B cell (primary cell): ENCODE measurements around the gene CREB3. TPM values are rescaled to one million over a fixed set of nuclear protein-coding genes. Genes with fewer than 3 reads are reported as not detected.

ENCODE experiments used
- ATAC-seq: fragments of 200-7000 bp; cut with Tn5 transposase; one replicate; pipeline ENCODE4 v1.10.0; 2021; ENCODE audit warnings: low read depth, mild to moderate bottlenecking, moderate number of reproducible peaks, moderate library complexity
- CTCF ChIA-PET: fragments of 350-600 bp; sonication (Branson Sonifier 250); formaldehyde crosslinking; loops from one replicate; lab custom pipeline; 2021; ENCODE audit warnings: antibody characterized with exemption, inconsistent platforms; lab: Charles Lee
- POLR2A ChIA-PET: fragments of 350-600 bp; sonication (Branson Sonifier 250); formaldehyde crosslinking; loops from one replicate; lab custom pipeline; 2021; ENCODE audit warnings: antibody characterized with exemption; lab: Charles Lee
- DNase-seq: peaks from one replicate; pipeline ENCODE4 v3.0.0; 2013
- H2AFZ ChIP-seq: 2 replicates; pipeline ENCODE4 v1.6.1; 2012; ENCODE audit warnings: mild to moderate bottlenecking, low read depth, low read length; ENCODE audit not compliant: insufficient read depth, poor library complexity, severe bottlenecking
- H3K27ac ChIP-seq, 2 donors: 1 replicate in 1 of 2; 2 replicates in 1 of 2; pipeline ENCODE4 v1.5.1; 2012 to 2013; ENCODE audit warnings: low read length in 2 of 2, mild to moderate bottlenecking in 2 of 2, moderate library complexity in 1 of 2
- H3K27me3 ChIP-seq, 4 experiments: fragments of 200-600 bp in 1 of 4; sonication (generic) in 1 of 4; replicated peaks in 1 of 4; 1 replicate in 2 of 4; 2 replicates in 2 of 4; pipeline versions ENCODE4 v1.6.1 to v1.7.0; 2013 to 2016; ENCODE audit warnings: low read length in 3 of 4, mild to moderate bottlenecking in 2 of 4, mixed read lengths in 1 of 4, moderate library complexity in 1 of 4; ENCODE audit not compliant: insufficient read depth in 4 of 4, control insufficient read depth in 3 of 4; ENCODE audit errors: control extremely low read depth in 1 of 4
- H3K36me3 ChIP-seq, 2 experiments: replicated peaks in 1 of 2; 1 replicate in 1 of 2; 2 replicates in 1 of 2; pipeline versions ENCODE4 v1.6.1 to v1.7.1; 2013; ENCODE audit warnings: low read length in 1 of 2; ENCODE audit not compliant: insufficient read depth in 2 of 2, control insufficient read depth in 1 of 2; ENCODE audit errors: control extremely low read depth in 1 of 2, extremely low read depth in 1 of 2
- H3K4me1 ChIP-seq, 2 donors: fragments of 200-600 bp in 1 of 2; sonication (generic) in 1 of 2; 1 replicate in 1 of 2; 2 replicates in 1 of 2; pipeline versions ENCODE4 v1.5.1 to v1.6.1; 2013 to 2017; ENCODE audit warnings: low read length in 2 of 2; ENCODE audit not compliant: control insufficient read depth in 2 of 2, insufficient read depth in 2 of 2
- H3K4me2 ChIP-seq: replicated peaks from 2 replicates; pipeline ENCODE3; 2012; ENCODE audit warnings: mild to moderate bottlenecking, low read depth, low read length; ENCODE audit not compliant: poor library complexity, severe bottlenecking
- H3K4me3 ChIP-seq, 5 experiments: fragments of 200-600 bp in 1 of 5; sonication (generic) in 1 of 5; 1 replicate in 3 of 5; 2 replicates in 2 of 5; pipeline versions ENCODE4 v1.5.1 to v1.7.0; 2011 to 2016; ENCODE audit warnings: low read length in 4 of 5, mild to moderate bottlenecking in 4 of 5, low read depth in 2 of 5, control low read depth in 1 of 5, moderate library complexity in 1 of 5; ENCODE audit not compliant: insufficient read depth in 1 of 5; ENCODE audit errors: control extremely low read depth in 1 of 5, extremely low read depth in 1 of 5
- H3K79me2 ChIP-seq: fragments of 200-600 bp; sonication (generic); one replicate; pipeline ENCODE4 v1.6.0; 2016; ENCODE audit warnings: low read length; ENCODE audit not compliant: control insufficient read depth, insufficient read depth
- H3K9ac ChIP-seq: fragments of 200-600 bp; sonication (generic); 2 replicates; pipeline ENCODE4 v1.6.1; 2017; ENCODE audit warnings: mild to moderate bottlenecking, low read length, moderate library complexity
- H3K9me3 ChIP-seq, 3 donors: one replicate each; pipeline versions ENCODE4 v1.6.1 to v1.7.1; 2013; ENCODE audit warnings: low read length in 2 of 3; ENCODE audit not compliant: control insufficient read depth in 2 of 3, insufficient read depth in 1 of 3; ENCODE audit errors: control extremely low read depth in 1 of 3
- H4K20me1 ChIP-seq: 2 replicates; pipeline ENCODE4 v1.6.0; 2012; ENCODE audit warnings: mild to moderate bottlenecking, low read length; ENCODE audit not compliant: insufficient read depth, control insufficient read depth, poor library complexity, severe bottlenecking
- H3K27ac Mint-ChIP-seq: one replicate; pipeline ENCODE4 v1.8.0; 2021; ENCODE audit warnings: mixed read lengths
- H3K27me3 Mint-ChIP-seq: one replicate; pipeline ENCODE4 v1.8.0; 2021; ENCODE audit warnings: mixed read lengths
- H3K4me1 Mint-ChIP-seq: one replicate; pipeline ENCODE4 v1.8.0; 2021; ENCODE audit warnings: mixed read lengths
- H3K4me3 Mint-ChIP-seq: one replicate; pipeline ENCODE4 v1.8.0; 2021; ENCODE audit warnings: mixed read lengths
- H3K9me3 Mint-ChIP-seq: one replicate; pipeline ENCODE4 v1.8.0; 2022; ENCODE audit warnings: mixed read lengths; ENCODE audit not compliant: insufficient read depth
- CTCF ChIP-seq: fragments of 200-600 bp; IDR thresholded peaks from one replicate; pipeline ENCODE4 v1.8.0; 2022; ENCODE audit warnings: antibody characterized with exemption, mild to moderate bottlenecking
- EZH2 ChIP-seq: IDR thresholded peaks from 2 replicates; pipeline ENCODE4 v1.6.1; 2012; ENCODE audit warnings: borderline replicate concordance, low read depth, mild to moderate bottlenecking, moderate library complexity, low read length; ENCODE audit not compliant: insufficient read depth, poor library complexity, severe bottlenecking
- WGBS: methylation state at CpG from one replicate; pipeline ENCODE4 v1.1.5; 2013; ENCODE audit warnings: missing lambda C conversion rate; ENCODE audit not compliant: insufficient coverage; 5-methylcytosine and 5-hydroxymethylcytosine counted together
- intact Hi-C: fragments of 100-400 bp; cut with micrococcal nuclease; formaldehyde crosslinking; loops from one replicate; pipeline ENCODE4 v1.10.0; 2022
- polyA plus RNA-seq: library from polyadenylated mRNA; depleted of rRNA; stranded (reverse); fragments of >200 nt; gene quantifications from 2 replicates; pipeline ENCODE4 v1.2.3, GENCODE V29; 2012
- total RNA-seq, 2 donors: library from RNA; stranded (reverse); fragments of 120-200 nt in 1 of 2; gene quantifications; 1 replicate in 1 of 2; 2 replicates in 1 of 2; pipeline versions ENCODE4 v1.2.3 to v1.2.4, GENCODE V29; 2013 to 2022

The CREB3 gene
- total and polyA plus RNA-seq, 2 donors (not counting 1 experiment from before 2014, with no cell fraction given): 12.3 to 20.7 TPM

GRCh38 chr9:35755071-35755470 is 22.6 kb downstream of the CREB3 start:
- no peaks in the 10 kb centered on the region for H3K27me3 Mint-ChIP-seq
- Histone ChIP-seq H3K4me2 (no peak overlapping the region), H3K9me3 (no peaks in the 10 kb centered on the region), H2AFZ (no peak overlapping the region), H3K79me2 (peaks cover 80% of the 10 kb centered on the region), H3K9ac (no peak overlapping the region), H3K27me3 (no peaks in the 10 kb centered on the region), H3K27ac (peak overlapping the region in 1 of 2 donors; percentile 94), H3K36me3 (peaks cover 2 to 38% of the 10 kb centered on the region in 2 experiments), H3K4me1 (peaks cover 39 to 48% of the 10 kb centered on the region in 2 donors), H4K20me1 (no peaks in the 10 kb centered on the region), H3K4me3 (no peak overlapping the region)
- CTCF ChIA-PET: interaction anchor here (0.8 to 7.7 kb wide), 7 partner anchors 9 to 276 kb away, joined by 3 to 56 read pairs (median 3); partner anchors contain the start of genes CREB3, GBA2, RGP1 and TLN1
- POLR2A ChIA-PET: no interaction called here
- peak overlapping the region; percentile 97 for H3K27ac Mint-ChIP-seq
- H3K4me3 Mint-ChIP-seq: peak overlapping the region; percentile 93
- peaks cover 59% of the 10 kb centered on the region for H3K4me1 Mint-ChIP-seq
- intact Hi-C loops: loop anchor here (5.0 kb wide), 1 partner anchor 638 kb away; the partner anchor contains the start of gene ATOSB
- WGBS: 100% methylated on average over 3 of the region's 4 CpGs
- ATAC-seq: no peak
- H3K9me3 Mint-ChIP-seq: no peaks in the 10 kb centered on the region
- no peak for DNase-seq
- no peak for TF ChIP-seq EZH2
- no peak for TF ChIP-seq CTCF
